Measurements from ENCODE around the gene ITGAX.

ITGAX gene

GRCh38 chr16:31430380-31431052 lies 75.5 kb downstream of the ITGAX start:
- DNase-seq = no peak
- ChIA-PET POLR2A (interaction anchor here (0.6 to 0.7 kb wide), 2 partner anchors 77 to 273 kb away, joined by 3 to 4 read pairs; partner anchors contain the start of gene RUSF1), CTCF (interaction anchor here (1.3 to 4.2 kb wide), 4 partner anchors 10 to 585 kb away, joined by 3 to 11 read pairs (median 8); partner anchors contain the start of gene ZNF843)
- Histone ChIP-seq H3K27me3 (replicated peaks in 2 of 5; ENCODE audit: control insufficient read depth in 4 of 5, insufficient read depth in 5 of 5, low read length in 4 of 5) (no peaks in the 10 kb centered on the region), H3K4me3 (ENCODE audit: control insufficient read depth in 1 of 7, extremely low read depth in 1 of 7, insufficient read depth in 4 of 7, low read depth in 2 of 7, low read length in 6 of 7) (no peak overlapping the region), H3K4me1 (ENCODE audit: control extremely low read depth in 1 of 4, control insufficient read depth in 4 of 4, insufficient read depth in 4 of 4, low read length in 3 of 4) (peaks cover 0 to 6% (median 3%) of the 10 kb centered on the region in 4 experiments), H3K36me3 (ENCODE audit: control insufficient read depth in 4 of 4, insufficient read depth in 4 of 4, low read length in 3 of 4) (no peaks in the 10 kb centered on the region), H3K27ac (ENCODE audit: insufficient read depth in 1 of 2, low read depth in 1 of 2, low read length in 2 of 2, poor library complexity in 1 of 2, severe bottlenecking in 2 of 2) (no peak overlapping the region), H3K9me3 (ENCODE audit: control extremely low read depth in 1 of 5, control insufficient read depth in 4 of 5, insufficient read depth in 2 of 5, low read depth in 1 of 5, low read length in 4 of 5) (no peaks in the 10 kb centered on the region)
- 96% methylated on average over 4 of the region's 5 CpGs for WGBS (ENCODE audit: insufficient coverage)

Data from common myeloid progenitor, CD34-positive (primary cell).